GM12865 (cell line): ENCODE data around the gene ESYT2.

Source experiments
- DNase-seq: peaks from one replicate; pipeline ENCODE4 v3.0.0; 2010; ENCODE audit warnings: low read depth
- H3K4me3 ChIP-seq: 2 replicates; pipeline ENCODE4 v1.5.1; 2011; ENCODE audit warnings: mild to moderate bottlenecking, low read depth, low read length, control low read depth
- TF ChIP-seq, protein P1 (sequence below): IDR thresholded peaks from 2 replicates; pipeline ENCODE4 v1.5.1; 2011; ENCODE audit warnings: low read length, control low read depth, low read depth, inconsistent platforms; ENCODE audit not compliant: insufficient read depth; ENCODE audit errors: missing control alignments

ESYT2 gene

DNA sequence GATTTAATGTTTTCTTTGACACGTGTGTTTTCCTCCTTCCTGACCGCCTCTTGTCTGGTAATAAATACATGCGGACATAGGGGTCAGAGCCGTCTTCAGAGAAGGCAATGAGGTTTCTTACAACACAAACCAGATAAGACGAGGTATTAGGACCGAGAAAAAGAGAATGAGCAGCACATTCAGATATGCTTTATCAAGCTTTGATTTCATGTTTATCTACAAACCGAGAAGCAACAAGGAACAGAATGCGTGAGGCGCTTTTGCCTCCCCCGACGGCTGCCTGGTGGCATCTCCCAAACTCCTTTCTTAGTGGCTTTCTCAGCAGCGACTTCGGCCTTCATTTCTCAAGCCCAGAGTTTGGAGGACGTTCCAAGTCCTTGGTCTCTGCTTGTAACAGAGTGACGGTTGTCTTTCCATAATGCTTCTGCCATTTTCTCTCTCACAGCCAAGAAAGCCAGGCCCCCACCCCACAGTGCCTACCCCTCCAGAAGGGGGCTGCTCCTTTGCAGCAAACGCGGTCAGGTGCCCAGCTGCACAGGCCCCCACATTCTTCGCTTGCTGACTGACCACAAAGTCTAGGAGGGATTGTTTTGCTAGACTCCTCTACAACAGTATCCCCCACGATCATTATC lies 92.1 kb downstream of the ESYT2 start:
- TF ChIP-seq, protein P1, sequence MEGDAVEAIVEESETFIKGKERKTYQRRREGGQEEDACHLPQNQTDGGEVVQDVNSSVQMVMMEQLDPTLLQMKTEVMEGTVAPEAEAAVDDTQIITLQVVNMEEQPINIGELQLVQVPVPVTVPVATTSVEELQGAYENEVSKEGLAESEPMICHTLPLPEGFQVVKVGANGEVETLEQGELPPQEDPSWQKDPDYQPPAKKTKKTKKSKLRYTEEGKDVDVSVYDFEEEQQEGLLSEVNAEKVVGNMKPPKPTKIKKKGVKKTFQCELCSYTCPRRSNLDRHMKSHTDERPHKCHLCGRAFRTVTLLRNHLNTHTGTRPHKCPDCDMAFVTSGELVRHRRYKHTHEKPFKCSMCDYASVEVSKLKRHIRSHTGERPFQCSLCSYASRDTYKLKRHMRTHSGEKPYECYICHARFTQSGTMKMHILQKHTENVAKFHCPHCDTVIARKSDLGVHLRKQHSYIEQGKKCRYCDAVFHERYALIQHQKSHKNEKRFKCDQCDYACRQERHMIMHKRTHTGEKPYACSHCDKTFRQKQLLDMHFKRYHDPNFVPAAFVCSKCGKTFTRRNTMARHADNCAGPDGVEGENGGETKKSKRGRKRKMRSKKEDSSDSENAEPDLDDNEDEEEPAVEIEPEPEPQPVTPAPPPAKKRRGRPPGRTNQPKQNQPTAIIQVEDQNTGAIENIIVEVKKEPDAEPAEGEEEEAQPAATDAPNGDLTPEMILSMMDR: no peak
- no peak for DNase-seq
- no peak overlapping the region for H3K4me3 ChIP-seq

DNA sequence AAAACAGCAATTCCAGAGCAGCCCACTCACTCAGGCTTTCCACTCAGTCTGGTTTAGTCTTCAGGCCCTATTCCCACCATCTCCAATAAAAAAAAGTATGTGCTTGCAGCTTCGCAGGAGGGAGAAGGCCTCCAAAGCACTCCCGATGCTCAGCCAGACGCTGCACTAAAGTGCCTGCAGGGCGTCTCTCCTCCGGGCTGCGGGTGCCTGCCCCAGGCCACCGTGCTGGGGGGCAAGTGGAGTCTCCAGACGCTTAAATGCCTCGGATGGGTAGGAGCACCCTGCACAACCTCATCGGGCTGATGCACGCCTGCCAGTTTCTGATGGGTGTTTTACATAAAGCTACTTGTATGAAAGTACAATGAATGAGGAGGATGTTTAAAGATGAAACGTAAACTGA lies 93.4 kb downstream of the ESYT2 start:
- no peak for DNase-seq
- TF ChIP-seq, protein P1: no peak
- H3K4me3 ChIP-seq: no peak overlapping the region

DNA sequence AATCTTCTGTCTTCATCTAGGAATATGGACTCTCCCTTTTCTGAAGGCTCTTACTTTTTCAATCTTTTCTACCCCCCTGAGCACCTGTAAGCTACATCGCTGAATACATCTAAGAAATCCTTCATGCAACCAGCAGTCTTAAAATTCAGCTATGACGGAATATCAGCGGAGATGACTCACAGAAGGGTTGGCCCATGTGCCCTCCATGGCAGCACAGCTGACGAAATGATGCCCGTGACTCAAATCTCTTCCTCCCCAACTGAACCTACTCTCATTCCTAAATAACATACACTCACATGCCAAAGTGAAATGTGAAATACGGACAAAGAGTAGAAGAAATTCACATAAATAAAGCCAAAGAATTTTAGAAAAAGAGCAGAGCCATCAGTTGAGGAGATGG lies 94.4 kb downstream of the ESYT2 start:
- no peak overlapping the region for H3K4me3 ChIP-seq
- TF ChIP-seq, protein P1: no peak
- DNase-seq: no peak

DNA sequence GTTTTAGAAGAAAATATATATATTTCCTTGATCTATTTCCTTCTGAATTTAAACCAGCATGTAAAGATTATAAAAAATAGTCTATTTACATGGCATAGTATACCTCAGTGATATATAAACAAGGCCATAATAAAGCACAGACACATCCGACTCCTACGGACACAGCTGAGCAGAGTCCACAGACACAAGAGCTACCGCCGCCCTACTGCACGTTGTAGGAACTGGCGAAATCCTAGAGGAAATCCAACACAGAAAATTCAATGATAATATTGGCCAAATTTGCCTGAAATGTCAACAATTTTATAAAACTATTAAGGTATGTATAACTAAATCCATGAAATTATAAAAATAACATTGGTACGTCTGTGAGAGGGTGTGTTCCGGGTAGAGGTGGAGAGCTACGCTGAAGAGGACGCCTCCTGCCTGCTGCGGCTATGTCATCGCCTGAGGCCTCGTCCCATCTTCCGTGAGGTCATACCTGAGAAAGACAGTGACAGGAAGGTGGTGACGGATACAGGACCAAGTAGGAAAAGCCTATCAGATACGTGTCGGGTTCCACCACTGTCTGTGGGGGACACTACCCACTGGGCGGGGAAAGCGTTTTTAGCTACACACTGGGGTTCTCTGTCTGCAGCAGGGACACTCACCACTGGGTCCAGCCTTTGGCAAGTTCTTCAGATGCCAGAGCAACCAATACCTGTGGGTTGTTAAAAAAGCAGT lies 95.4 kb downstream of the ESYT2 start:
- DNase-seq: no peak
- TF ChIP-seq, protein P1: no peak
- no peak overlapping the region for H3K4me3 ChIP-seq

DNA sequence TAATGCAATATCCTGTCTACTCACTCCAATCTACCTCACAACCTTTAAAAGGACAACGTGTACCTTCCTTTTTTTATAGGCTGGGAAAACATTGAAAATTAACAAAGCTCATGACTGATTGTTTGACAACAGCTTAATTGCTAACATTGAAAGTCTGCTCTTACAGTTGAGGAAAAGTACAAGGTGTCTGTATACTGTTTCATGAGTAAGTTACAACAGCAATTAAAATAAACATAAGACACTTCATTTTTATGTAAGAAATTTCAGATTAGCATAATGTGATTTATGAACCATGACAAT lies 96.1 kb downstream of the ESYT2 start:
- no peak overlapping the region for H3K4me3 ChIP-seq
- DNase-seq: no peak
- TF ChIP-seq, protein P1: no peak

DNA sequence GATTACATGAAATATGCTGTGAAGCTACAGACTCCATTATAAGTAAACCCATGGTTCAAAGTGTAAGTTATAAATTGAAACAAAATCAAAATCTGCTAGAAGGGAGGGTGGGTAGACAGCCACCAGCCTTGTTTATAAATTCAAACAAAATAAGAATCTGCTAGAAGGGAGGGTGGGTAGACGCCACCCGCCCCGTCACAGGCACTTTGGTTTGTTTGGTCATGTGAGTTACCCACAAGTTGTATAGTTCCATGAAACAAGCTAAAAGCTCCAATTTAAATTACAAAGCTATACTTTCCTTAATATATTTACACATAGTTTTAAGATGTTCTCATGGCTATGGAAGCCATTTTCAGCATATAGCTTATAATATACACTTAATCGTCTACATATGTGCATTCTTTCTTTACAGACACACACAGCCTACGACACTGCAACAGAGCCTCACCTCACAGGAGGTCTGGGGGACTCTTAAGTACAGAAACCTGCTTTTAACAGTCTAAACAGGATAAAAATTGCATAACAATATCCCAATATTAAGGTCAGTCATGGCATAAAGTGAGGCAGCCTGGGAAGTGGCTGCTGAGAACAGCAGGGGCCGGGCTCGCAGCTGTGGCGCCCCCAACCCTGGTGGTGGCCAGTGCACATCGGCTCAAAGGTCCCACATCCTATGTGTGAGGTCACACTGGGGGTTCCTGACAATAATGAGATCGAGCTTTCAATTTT lies 96.7 kb downstream of the ESYT2 start:
- TF ChIP-seq, protein P1: no peak
- DNase-seq: no peak
- no peak overlapping the region for H3K4me3 ChIP-seq

DNA sequence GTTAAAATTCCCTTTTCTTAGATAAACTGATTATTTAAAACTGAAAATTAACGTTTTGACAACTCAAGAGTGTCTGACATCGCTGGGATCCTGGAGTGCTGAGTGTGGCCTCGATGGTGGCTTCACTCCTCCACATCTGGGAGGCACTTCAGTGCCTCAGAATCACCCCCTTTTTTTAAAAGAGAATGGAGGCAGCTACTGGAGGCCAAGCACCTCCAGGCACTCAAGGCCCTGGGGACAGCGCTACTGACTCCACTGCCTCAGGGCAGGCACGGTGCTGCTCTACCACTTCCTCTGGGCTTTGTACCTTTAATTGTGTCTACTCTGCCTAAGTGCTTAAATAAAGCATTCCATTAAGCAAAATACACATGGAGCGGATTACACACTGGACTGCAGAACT lies 97.5 kb downstream of the ESYT2 start:
- DNase-seq: no peak
- TF ChIP-seq, protein P1: no peak
- H3K4me3 ChIP-seq: no peak overlapping the region
